ENCODE measurements around the gene ADGRL1.
"Not testable (repeated sequence)": the region's sequence is repeated elsewhere in the genome, so short reads cannot be mapped to it uniquely, and the experiment has no call there.

Gene ADGRL1

DNA sequence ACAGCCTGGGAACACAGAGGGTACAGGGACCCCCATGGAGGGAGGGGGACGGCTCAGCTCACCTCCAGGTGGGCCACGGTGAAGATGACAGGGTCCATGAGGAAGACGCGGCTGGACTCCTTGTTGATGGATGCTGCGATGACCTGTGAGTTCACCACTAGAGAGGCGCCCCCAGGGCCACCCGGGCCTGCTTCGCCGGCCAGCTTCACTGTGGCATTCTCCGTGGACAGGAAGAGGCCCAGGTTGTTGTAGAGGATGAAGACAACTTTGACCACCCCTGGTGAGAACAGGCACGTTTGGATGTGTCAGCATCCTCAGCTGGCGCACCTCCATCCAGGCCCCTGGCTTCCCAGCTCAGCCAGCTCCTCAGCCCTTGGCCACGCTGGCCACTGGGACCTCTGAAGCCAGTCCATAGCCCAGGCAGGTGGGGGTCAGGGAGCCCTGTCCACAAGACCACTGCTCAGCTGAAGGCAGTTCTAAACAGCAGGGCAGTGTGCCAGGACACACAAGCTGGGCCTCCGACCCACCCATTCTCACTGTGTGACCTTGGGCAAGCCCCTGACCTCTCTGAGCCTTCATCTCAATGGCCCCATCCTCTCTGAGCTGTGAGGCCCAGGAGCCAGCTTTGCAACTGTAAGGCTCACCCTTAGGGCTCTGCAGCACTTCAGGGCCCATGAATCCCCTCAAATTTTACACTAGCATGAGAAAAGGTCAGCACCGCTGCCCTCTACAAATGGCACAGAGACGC lies 47.5 kb downstream of the ADGRL1 start:
- no peak for DNase-seq

- no peak for DNase-seq
These were observed 48.8 kb downstream of the ADGRL1 start for GRCh38 chr19:14156971-14157717.

GRCh38 chr19:14156122-14156521 lies 49.8 kb downstream of the ADGRL1 start:
- no peak for DNase-seq

GRCh38 chr19:14155371-14155770 lies 50.6 kb downstream of the ADGRL1 start:
- no peak for DNase-seq

DNA sequence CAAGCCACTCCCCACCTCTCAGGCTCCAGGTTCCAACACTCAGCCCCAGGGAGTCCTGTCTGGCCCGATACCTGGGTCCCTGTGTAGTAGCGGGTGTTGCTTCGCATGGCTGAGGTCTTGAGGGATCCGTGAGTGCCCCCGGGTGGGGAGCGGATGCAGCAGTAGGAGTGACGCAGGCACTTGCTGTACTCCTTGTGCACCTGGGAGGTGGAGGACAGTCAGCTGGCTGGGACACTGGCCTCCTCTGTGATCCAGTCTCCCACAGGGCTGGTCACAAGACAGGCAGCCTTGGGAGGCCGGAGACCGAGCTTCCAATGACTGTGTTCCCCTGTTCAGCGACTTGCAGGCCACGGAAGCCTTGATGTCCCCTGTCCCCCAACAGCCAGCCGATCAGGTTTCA lies 53.3 kb downstream of the ADGRL1 start:
- no peak for DNase-seq

DNA sequence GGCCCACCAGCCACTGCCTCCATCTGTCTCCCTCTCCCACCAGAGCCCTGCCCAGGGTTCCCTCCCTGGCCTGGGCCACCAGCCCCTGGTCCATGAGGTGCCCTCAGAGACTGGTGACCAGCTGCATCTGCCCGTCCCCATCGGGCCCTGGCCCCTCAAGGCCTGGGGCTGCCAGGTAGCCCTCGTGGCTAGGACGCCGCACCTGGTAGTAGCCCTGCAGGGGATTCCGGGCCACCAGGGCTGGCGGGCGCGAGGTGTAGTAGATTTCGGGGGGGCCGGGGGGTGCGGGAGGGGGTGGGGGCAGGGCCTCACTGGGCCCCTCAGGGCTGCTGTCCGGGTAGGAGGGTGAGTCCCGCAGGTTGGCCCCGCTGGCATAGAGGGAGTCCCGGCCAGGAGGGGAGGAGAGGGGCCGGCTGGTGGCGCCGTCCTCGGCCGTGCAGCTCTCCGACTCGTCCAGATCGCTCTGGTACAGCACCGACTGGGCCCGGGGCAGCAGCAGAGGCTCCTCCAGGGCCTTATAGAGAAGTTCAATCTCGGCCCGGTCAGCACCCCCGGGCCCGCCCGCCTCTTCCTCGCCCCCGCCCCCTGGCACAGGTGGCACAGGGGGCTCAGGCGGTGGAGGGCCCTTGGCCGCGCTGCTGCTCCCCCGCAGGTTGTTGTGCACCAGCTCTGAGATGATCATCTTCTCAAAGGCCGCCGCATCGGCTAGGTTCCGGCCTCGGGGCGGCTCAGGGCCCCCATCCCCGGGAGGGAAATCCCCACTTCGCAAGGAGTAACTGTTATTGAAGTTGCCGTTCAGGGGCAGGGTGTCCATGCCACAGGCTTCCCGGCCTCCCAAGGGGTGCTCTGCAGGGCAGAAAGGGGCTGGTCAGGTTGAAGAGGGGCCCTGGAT lies 55.0 kb downstream of the ADGRL1 start:
- no peak for DNase-seq

GRCh38 chr19:14150041-14150769 lies 55.8 kb downstream of the ADGRL1 start:
- no peak for DNase-seq

GRCh38 chr19:14149509-14149994 lies 56.4 kb downstream of the ADGRL1 start:
- DNase-seq, result no peak

GRCh38 chr19:14148751-14149410 lies 57.1 kb downstream of the ADGRL1 start:
- no peak for DNase-seq

DNA sequence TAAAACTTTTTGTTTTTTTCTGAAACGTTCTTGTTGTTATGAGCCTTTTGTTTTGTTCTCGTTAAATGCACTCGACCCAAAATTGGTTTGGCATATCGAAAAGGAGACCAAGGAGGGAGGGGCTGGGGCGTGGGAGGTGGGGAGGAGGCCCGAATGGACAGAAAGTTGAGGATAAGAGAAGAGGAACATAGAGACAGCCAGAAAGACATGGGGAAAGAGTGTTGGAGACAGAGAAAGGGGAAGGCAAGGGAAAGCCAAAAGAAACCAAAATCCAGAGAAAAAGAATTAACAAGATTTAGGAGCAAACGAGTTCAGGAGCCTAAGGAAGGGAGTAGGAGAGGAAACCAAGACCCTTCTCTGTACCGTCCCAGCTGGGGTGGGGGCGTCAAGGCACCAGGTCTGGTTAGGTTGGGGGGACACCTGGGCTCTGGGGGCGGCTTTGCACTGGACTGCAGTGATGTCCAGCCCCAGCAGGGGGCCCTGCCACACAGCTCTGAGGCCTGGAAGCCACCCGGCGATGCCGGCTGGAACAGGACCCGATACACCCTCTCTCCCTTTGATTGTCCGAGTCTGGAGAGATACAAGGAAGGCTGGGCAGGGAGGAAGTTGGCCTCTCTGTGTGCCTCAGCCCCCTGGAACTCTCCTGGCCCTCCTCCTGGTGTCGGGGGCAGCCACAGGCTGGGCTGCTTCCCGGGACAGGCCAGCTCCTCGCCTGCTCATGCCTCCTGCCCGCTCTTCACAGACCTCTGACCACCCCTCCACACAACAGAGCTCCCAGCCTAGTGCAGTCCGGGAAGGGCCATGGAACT lies 58.0 kb downstream of the ADGRL1 start:
- no peak for DNase-seq

DNA sequence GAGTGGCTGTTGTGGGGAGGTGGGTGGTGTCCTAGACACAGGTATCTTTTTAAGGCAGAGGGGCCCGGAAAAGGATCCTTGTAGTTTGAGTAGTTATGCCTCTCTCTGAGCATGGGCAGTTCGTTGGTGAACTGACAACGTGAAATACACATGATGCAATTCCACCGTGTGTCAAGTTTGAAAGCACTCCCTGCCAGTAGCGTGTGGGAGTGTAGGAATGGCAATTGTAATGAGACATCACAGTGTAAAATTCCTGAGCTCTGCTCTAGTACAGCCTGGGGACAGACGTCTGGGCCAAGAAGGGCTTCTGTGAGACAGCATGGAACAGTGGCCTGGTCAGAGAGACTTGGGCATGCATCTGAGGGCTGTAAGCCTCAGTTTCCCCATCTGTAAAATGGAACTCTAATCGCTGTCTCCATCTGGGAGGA lies 59.2 kb downstream of the ADGRL1 start:
- no peak for DNase-seq

- not testable (repeated sequence) for DNase-seq
These were observed 59.8 kb downstream of the ADGRL1 start for GRCh38 chr19:14146169-14146568.

- DNase-seq, result no peak
These were observed 60.6 kb downstream of the ADGRL1 start for GRCh38 chr19:14145381-14145780.

GRCh38 chr19:14142262-14143190 lies 63.4 kb downstream of the ADGRL1 start:
- no peak for DNase-seq

DNA sequence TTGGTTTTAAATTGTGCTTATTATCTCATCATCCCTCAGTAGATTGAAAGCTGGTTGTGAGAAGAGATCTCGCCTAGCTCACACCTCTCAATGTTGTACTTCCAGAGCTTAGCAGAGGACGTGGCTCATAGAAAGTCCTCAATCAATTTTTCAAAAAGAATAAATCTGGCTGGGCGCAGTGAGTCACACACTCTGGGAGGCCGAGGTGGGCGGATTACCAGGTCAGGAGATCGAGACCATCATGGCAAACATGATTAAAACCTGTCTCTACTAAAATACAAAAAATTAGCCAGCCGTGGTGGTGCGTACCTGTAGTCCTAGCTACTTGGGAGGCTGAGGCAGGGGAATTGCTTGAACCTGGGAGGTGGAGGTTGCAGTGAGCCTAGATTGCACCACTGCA lies 64.9 kb downstream of the ADGRL1 start:
- no peak for DNase-seq

- DNase-seq, result no peak
These were observed 66.0 kb downstream of the ADGRL1 start for GRCh38 chr19:14139944-14140343.

DNA sequence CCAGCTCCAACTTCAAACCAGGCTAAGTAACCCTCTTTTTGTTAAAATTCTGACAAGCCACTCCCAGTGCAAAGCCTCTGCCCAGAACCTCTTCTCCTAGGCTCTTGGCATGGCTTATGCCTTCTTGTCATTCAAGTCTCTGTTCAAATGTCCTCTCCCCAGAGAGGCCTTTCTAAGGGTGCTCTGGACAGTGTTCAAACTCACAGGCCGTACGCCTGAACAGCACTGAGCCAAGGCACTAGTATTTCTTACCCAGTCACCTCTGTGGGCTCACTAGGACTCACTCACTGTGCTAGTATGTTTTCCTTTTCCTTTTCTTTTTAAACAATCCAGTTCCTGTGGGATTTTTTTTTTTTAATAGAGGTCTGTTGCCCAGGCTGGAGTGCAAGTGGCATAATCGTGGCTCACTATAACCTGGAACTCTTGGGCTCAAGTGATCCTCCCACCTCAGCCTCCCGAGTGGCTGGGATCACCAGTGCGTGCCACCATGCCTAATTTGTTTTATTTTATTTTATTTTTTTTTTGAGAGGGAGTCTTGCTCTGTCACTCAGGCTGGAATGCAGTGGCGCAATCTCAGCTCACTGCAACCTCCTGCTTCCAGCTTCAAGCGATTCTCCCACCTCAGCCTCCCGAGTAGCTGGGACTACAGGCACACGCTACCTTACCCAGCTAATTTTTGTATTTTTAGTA lies 67.2 kb downstream of the ADGRL1 start:
- no peak for DNase-seq

GRCh38 chr19:14136509-14137281 lies 69.3 kb downstream of the ADGRL1 start, which contains the start of gene ASF1B:
TSS of gene ASF1B (minus strand) at chr19:14136589. CDS start at chr19:14136456, 133 bp downstream.
- peak; percentile 97 for DNase-seq

Data from NCI-H748 treated with DMSO at 0.1 percent for 48 hours (cell line).